SH-SY5Y (cell line): Measurements from ENCODE around the gene ACO1.

ENCODE experiments used
- GATA2 ChIP-seq: IDR thresholded peaks from 2 replicates; pipeline ENCODE4 v1.6.1; 2011; ENCODE audit warnings: mild to moderate bottlenecking, low read depth, low read length
- GATA3 ChIP-seq: IDR thresholded peaks from 2 replicates; pipeline ENCODE4 v1.6.1; 2011; ENCODE audit warnings: low read depth, mild to moderate bottlenecking, low read length, moderate library complexity

Gene ACO1

DNA sequence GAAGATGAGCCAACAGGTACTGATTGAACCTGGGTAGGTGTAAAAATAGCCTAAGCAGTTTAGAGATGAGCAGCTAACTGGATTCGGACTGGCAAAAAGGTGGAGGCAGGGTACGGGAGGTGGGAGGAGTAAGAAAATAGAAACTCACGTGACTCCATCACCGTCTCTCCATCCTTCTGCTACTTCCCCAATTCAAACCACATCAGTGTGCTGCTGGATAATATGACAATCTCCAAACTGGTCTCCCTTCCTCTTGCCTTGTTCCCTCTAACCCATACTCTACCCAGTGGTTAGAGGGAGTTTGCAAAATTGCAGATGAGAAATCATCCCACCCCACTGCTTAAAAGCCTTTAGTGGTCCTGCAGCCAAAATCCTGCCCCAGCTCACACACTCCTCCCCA, 98.9 kb downstream of the ACO1 start:
- no peak for TF ChIP-seq GATA2
- TF ChIP-seq GATA3 = no peak

GRCh38 chr9:32486839-32487562, 102.6 kb downstream of the ACO1 start:
- TF ChIP-seq GATA3 = no peak
- TF ChIP-seq GATA2 = no peak

GRCh38 chr9:32487981-32488380, 103.5 kb downstream of the ACO1 start:
- TF ChIP-seq GATA2 (no peak), GATA3 (no peak)

- no peak for TF ChIP-seq GATA2
- TF ChIP-seq GATA3 = no peak
Measured at GRCh38 chr9:32490601-32491000, 106.2 kb downstream of the ACO1 start.

- TF ChIP-seq GATA3 (no peak), GATA2 (no peak)
Measured at GRCh38 chr9:32497921-32498320, 113.5 kb downstream of the ACO1 start.

GRCh38 chr9:32500768-32501167, 116.3 kb downstream of the ACO1 start:
- TF ChIP-seq GATA2 = no peak

GRCh38 chr9:32501868-32502267, 117.4 kb downstream of the ACO1 start:
- TF ChIP-seq GATA2 (no peak), GATA3 (no peak)

DNA sequence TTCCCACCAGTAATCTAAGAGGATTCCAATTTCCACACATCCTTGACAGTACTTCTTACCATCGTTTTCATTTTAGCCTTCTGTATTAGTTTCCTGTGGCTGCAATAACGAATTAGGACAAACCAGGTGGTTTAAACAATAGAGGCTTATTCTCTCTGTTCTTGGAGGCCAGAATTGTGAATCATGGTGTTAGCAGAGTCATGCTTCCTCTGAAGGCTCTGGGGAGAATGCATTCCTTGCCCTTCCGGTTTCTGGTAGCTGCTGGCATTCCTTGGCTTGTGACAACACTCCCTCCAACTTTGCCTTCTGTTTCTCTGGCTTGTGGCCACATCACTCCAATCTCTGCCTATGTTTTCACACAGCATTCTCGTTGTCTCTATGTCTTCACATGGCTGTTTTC, 118.0 kb downstream of the ACO1 start:
- no peak for TF ChIP-seq GATA2
- no peak for TF ChIP-seq GATA3

DNA sequence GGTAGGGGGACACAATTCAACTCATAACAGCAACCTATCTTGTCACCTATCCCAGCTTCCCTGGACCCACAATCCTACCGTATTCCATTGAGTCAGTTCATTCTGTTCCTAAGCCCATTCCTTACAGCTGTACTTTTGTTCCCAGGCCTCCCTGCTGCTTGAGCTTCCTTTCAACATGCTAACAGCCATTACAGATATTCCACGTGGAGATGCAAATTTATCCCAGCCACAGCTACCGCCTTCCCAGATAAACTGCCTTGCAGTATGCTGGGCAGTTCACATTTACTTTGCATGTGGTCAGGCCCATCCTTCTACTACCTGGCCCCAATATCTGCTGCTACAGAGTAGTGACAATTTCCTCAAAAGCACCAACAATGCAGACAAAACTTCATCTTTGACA, 118.6 kb downstream of the ACO1 start:
- TF ChIP-seq GATA3 = no peak
- TF ChIP-seq GATA2 = no peak
